Mesenchymal stem cell (in vitro differentiated cells and primary cell): ENCODE measurements around the gene ITIH5.
A peak's percentile ranks its signal among the peaks of the same experiment; 100 is the strongest.

Source experiments
- DNase-seq: peaks from one replicate; pipeline ENCODE4 v3.0.0-alpha.2; 2013
- H2AFZ ChIP-seq: one replicate; pipeline ENCODE4 v1.6.1; 2013; ENCODE audit warnings: low read depth, mild to moderate bottlenecking, control low read depth, inconsistent platforms, low read length, moderate library complexity
- H2AK5ac ChIP-seq: 2 replicates; pipeline ENCODE4 v1.6.1; 2013; ENCODE audit warnings: low read length, moderate library complexity, mild to moderate bottlenecking, inconsistent platforms; ENCODE audit not compliant: severe bottlenecking
- H2BK120ac ChIP-seq: one replicate; pipeline ENCODE4 v1.6.1; 2013; ENCODE audit warnings: low read depth, mild to moderate bottlenecking, inconsistent platforms, low read length, moderate library complexity
- H2BK12ac ChIP-seq, 2 experiments: one replicate each; pipeline ENCODE4 v1.6.1; 2013; ENCODE audit warnings: inconsistent platforms in 2 of 2, low read length in 2 of 2, mild to moderate bottlenecking in 2 of 2, moderate library complexity in 2 of 2, control low read depth in 1 of 2
- H2BK15ac ChIP-seq: one replicate; pipeline ENCODE4 v1.6.1; 2013; ENCODE audit warnings: mild to moderate bottlenecking, low read depth, inconsistent platforms; ENCODE audit not compliant: poor library complexity, severe bottlenecking
- H2BK5ac ChIP-seq: 2 replicates; pipeline ENCODE4 v1.6.1; 2013; ENCODE audit warnings: low read depth, mild to moderate bottlenecking, low read length, control low read depth, inconsistent platforms; ENCODE audit not compliant: poor library complexity, severe bottlenecking
- H3K14ac ChIP-seq, 2 experiments: one replicate each; pipeline ENCODE4 v1.6.1; 2013; ENCODE audit warnings: inconsistent platforms in 2 of 2, low read length in 2 of 2, control low read depth in 1 of 2, mild to moderate bottlenecking in 1 of 2, moderate library complexity in 1 of 2
- H3K18ac ChIP-seq, 2 experiments: one replicate each; pipeline ENCODE4 v1.6.1; 2013; ENCODE audit warnings: inconsistent platforms in 2 of 2, low read length in 2 of 2, control low read depth in 1 of 2, low read depth in 1 of 2, mild to moderate bottlenecking in 1 of 2
- H3K23ac ChIP-seq, 2 experiments: one replicate each; pipeline ENCODE4 v1.6.1; 2013; ENCODE audit warnings: inconsistent platforms in 2 of 2, low read length in 2 of 2, mild to moderate bottlenecking in 2 of 2, moderate library complexity in 2 of 2, control low read depth in 1 of 2
- H3K27ac ChIP-seq: 2 replicates; pipeline ENCODE4 v1.5.1; 2013; ENCODE audit warnings: mild to moderate bottlenecking, moderate library complexity, low read length, control low read depth, inconsistent platforms; ENCODE audit not compliant: poor library complexity, severe bottlenecking
- H3K27me3 ChIP-seq, 2 experiments: 2 replicates each; pipeline versions ENCODE4 v1.6.1 to v1.7.0; 2013; ENCODE audit warnings: low read length in 2 of 2, mild to moderate bottlenecking in 2 of 2, moderate library complexity in 2 of 2, control low read depth in 1 of 2, inconsistent platforms in 1 of 2; ENCODE audit not compliant: control insufficient read depth in 1 of 2, insufficient read depth in 1 of 2
- H3K36me3 ChIP-seq, 2 experiments: 2 replicates each; pipeline versions ENCODE4 v1.6.1 to v1.7.0; 2013; ENCODE audit warnings: low read length in 2 of 2, control low read depth in 1 of 2, inconsistent platforms in 1 of 2, low read depth in 1 of 2, mild to moderate bottlenecking in 1 of 2; ENCODE audit not compliant: insufficient read depth in 2 of 2, control insufficient read depth in 1 of 2
- H3K4ac ChIP-seq, 2 experiments: one replicate each; pipeline ENCODE4 v1.6.1; 2013; ENCODE audit warnings: inconsistent platforms in 2 of 2, low read length in 2 of 2, mild to moderate bottlenecking in 2 of 2, moderate library complexity in 2 of 2, control low read depth in 1 of 2, low read depth in 1 of 2
- H3K4me1 ChIP-seq: 2 replicates; pipeline ENCODE4 v1.6.1; 2013; ENCODE audit warnings: low read depth, low read length, control low read depth; ENCODE audit not compliant: control insufficient read depth, insufficient read depth
- H3K4me2 ChIP-seq: 2 replicates; pipeline ENCODE4 v1.6.1; 2013; ENCODE audit warnings: low read length, mild to moderate bottlenecking, inconsistent platforms; ENCODE audit not compliant: poor library complexity, severe bottlenecking
- H3K4me3 ChIP-seq, 2 experiments: 2 replicates each; pipeline versions ENCODE4 v1.5.1 to v1.7.0; 2013; ENCODE audit warnings: low read length in 2 of 2, mild to moderate bottlenecking in 2 of 2, control low read depth in 1 of 2, low read depth in 1 of 2; ENCODE audit not compliant: insufficient read depth in 1 of 2
- H3K79me1 ChIP-seq: replicated peaks from 2 replicates; pipeline ENCODE4 v1.6.1; 2013; ENCODE audit warnings: mild to moderate bottlenecking, control low read depth, low read length, inconsistent platforms; ENCODE audit not compliant: poor library complexity, severe bottlenecking
- H3K9ac ChIP-seq: 2 replicates; pipeline ENCODE4 v1.7.0; 2013; ENCODE audit warnings: mild to moderate bottlenecking, low read length, moderate library complexity
- H3K9me3 ChIP-seq: 2 replicates; pipeline ENCODE4 v1.7.0; 2013; ENCODE audit warnings: mild to moderate bottlenecking, low read length; ENCODE audit not compliant: control insufficient read depth
- H4K8ac ChIP-seq: one replicate; pipeline ENCODE4 v1.6.1; 2013; ENCODE audit warnings: inconsistent platforms, mild to moderate bottlenecking, low read length, moderate library complexity
- H4K91ac ChIP-seq: one replicate; pipeline ENCODE4 v1.6.1; 2013; ENCODE audit warnings: mild to moderate bottlenecking, low read length, inconsistent platforms
- WGBS: methylation state at CpG from one replicate; pipeline ENCODE4 v1.1.7; 2013; ENCODE audit warnings: mixed read lengths; 5-methylcytosine and 5-hydroxymethylcytosine counted together

ITIH5 gene

DNA sequence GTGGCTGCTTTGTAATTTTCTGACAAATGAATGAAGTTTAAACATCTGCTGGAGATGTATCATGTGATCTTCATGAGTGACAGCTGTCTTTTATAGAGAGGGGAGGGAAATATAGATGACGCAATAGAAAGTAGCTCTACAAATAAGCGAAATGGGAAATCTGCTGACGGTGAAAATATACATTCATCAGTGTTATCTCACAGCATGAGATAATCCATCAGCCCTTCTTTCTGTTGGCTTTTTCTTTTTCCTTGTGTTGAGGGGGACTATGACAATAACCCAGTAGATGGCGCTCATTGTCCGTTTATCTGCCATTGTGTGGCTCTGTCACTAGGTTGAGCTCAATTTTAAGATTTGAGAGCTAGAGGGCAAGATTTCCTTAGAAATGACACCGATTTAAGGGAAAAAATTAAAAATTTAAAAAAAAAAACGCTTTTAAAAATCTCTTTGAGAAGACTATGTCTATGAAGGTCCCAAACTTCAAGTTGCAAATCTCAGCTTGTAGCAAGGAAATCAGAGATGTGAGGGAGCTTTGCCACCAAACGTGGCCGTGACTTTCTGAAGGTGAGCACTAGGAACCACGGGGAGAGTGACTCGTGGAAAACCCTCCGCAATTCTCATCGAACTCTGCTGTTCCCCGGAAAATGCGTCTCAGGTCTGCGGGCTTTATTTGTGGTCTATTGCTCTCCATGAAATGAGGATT lies 141.3 kb downstream of the ITIH5 start:
- no peak overlapping the region for H2BK5ac ChIP-seq
- H3K27ac ChIP-seq: no peak overlapping the region
- H3K18ac ChIP-seq: no peak overlapping the region
- peak; percentile 63 for DNase-seq
- H2BK120ac ChIP-seq: no peak overlapping the region
- H4K91ac ChIP-seq: no peak overlapping the region
- no peak overlapping the region for H2BK15ac ChIP-seq
- H4K8ac ChIP-seq: no peak overlapping the region
- peaks cover 2% of the 10 kb centered on the region for H3K4me1 ChIP-seq
- H3K4ac ChIP-seq: no peak overlapping the region
- no peak overlapping the region for H3K23ac ChIP-seq
- no peak overlapping the region for H3K14ac ChIP-seq
- 66% methylated on average over 12 of the region's 16 CpGs for WGBS
- H3K4me2 ChIP-seq: no peak overlapping the region
- H2BK12ac ChIP-seq: no peak overlapping the region
- no peaks in the 10 kb centered on the region for H3K9me3 ChIP-seq
- H3K79me1 ChIP-seq: no peaks in the 10 kb centered on the region
- peak overlapping the region; percentile 35 for H3K9ac ChIP-seq
- peaks cover 8 to 65% of the 10 kb centered on the region in 2 experiments for H3K27me3 ChIP-seq
- no peaks in the 10 kb centered on the region for H3K36me3 ChIP-seq
- no peak overlapping the region for H2AK5ac ChIP-seq
- peak overlapping the region in 1 of 2 experiments; percentile 27 for H3K4me3 ChIP-seq
- no peak overlapping the region for H2AFZ ChIP-seq

DNA sequence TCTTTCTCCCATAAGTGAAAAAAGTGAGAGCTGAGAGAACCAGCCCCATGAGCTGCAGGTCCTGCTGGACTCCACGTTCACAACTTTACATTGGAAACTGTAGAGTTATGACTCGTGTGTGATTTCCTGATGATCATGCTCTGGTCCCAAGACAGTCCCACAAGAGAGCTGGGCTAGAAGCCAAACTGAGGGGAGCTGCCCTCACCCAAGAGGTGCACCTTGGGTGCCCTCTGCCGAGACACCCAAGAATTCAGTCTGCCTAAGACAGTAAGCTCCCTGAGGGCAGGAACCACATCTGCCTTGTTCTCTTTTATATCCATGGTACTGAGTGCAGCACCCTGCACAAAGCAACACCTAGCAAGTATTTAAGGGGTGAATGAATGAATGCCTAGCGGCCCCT lies 143.1 kb downstream of the ITIH5 start:
- H2BK12ac ChIP-seq: no peak overlapping the region
- H4K91ac ChIP-seq: no peak overlapping the region
- no peak overlapping the region for H2AFZ ChIP-seq
- H3K18ac ChIP-seq: no peak overlapping the region
- no peaks in the 10 kb centered on the region for H3K79me1 ChIP-seq
- H2BK5ac ChIP-seq: no peak overlapping the region
- H3K27ac ChIP-seq: no peak overlapping the region
- H3K9ac ChIP-seq: no peak overlapping the region
- H2BK15ac ChIP-seq: no peak overlapping the region
- H3K4me2 ChIP-seq: no peak overlapping the region
- H3K23ac ChIP-seq: no peak overlapping the region
- no peak overlapping the region for H3K14ac ChIP-seq
- no peak for DNase-seq
- H2AK5ac ChIP-seq: no peak overlapping the region
- H3K36me3 ChIP-seq: no peaks in the 10 kb centered on the region
- H4K8ac ChIP-seq: no peak overlapping the region
- 69% methylated on average over 3 of the region's 4 CpGs for WGBS
- peaks cover 8 to 52% of the 10 kb centered on the region in 2 experiments for H3K27me3 ChIP-seq
- H3K4ac ChIP-seq: no peak overlapping the region
- no peaks in the 10 kb centered on the region for H3K9me3 ChIP-seq
- H3K4me3 ChIP-seq: no peak overlapping the region
- peaks cover 2% of the 10 kb centered on the region for H3K4me1 ChIP-seq
- no peak overlapping the region for H2BK120ac ChIP-seq

DNA sequence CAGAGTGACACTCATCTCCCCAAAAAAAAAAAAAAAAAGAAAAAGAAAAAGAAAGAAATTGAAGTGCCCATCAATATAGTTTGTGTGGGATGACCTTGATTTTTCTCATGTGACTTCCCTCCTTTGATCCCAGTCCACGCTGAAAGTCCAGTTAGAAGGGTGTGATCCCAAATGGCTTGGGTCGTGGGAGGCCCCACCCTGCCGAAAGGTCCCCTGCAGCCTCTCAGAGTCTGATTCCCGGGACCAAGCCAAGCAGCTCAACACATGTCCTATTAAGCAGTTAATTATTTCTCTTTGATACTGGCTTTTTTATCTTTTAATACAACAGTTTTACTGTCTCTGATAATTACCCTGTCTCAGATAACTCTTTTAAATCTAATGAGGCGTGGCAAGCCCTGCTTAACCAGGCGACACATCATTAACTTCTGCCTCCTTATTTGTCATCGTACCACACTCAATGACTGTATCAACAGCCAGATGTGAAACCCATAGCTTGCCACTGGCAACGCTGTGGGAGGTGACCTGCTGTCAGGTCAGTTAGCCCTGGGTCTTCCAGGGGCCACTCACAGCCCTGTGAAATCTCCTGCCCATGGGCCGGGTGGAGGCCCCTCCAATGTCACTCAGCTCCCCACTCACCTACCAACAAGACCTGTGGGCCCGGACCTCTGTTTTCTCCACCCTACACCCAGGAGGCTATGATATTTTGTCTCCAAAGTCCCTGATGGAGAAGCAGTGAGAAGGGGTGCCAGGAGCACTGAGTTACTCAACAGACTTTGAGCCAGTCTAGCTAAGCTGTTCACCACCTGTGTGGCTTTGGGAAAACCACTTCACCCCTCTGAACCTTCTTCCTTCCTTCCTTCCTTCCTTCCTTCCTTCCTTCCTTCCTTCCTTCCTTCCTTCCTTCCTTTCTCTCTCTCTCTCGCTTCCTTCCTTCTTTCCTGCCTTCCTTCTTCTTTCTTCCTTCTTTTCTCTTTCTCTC lies 146.0 kb downstream of the ITIH5 start:
- Histone ChIP-seq H3K9ac (no peak overlapping the region), H2AFZ (no peak overlapping the region), H2BK120ac (no peak overlapping the region), H4K8ac (no peak overlapping the region), H3K27ac (no peak overlapping the region), H3K4ac (no peak overlapping the region), H2BK5ac (no peak overlapping the region), H3K4me2 (no peak overlapping the region), H3K4me1 (peaks cover 2% of the 10 kb centered on the region), H3K4me3 (no peak overlapping the region), H3K14ac (no peak overlapping the region), H4K91ac (no peak overlapping the region), H2BK12ac (no peak overlapping the region), H3K79me1 (no peaks in the 10 kb centered on the region), H2BK15ac (no peak overlapping the region), H2AK5ac (no peak overlapping the region), H3K27me3 (peaks cover 8 to 35% of the 10 kb centered on the region in 2 experiments), H3K36me3 (no peaks in the 10 kb centered on the region), H3K23ac (no peak overlapping the region), H3K18ac (no peak overlapping the region), H3K9me3 (no peaks in the 10 kb centered on the region)
- WGBS: 78% methylated on average over 7 of the region's 11 CpGs
- DNase-seq: no peak

DNA sequence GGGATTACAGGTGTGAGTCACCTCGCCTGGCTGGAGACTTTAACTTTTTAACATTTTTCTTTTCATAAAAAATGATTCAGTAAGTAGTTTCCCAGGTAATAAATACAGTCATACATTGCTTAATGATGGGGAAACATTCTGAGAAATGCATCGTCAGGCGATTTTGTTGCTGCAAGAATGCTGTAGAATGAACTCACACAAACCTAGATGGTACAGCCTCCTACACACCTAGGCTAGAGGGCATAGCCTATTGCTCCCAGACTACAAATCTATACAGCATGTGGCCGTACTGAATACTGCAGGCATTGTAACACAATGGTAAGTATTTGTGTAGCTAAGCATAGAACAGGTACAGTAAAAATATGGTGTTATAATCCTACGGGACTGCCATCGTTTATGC lies 147.4 kb downstream of the ITIH5 start:
- Histone ChIP-seq H3K4ac (no peak overlapping the region), H3K4me1 (peaks cover 2% of the 10 kb centered on the region)

More for the DNA sequence above, 147.4 kb downstream of the ITIH5 start:
- H2BK5ac ChIP-seq: no peak overlapping the region
- H3K79me1 ChIP-seq: no peaks in the 10 kb centered on the region
- no peak overlapping the region for H4K91ac ChIP-seq
- H3K23ac ChIP-seq: no peak overlapping the region
- H3K9me3 ChIP-seq: no peaks in the 10 kb centered on the region
- no peak overlapping the region for H3K18ac ChIP-seq
- no peak overlapping the region for H2AK5ac ChIP-seq
- H3K4me2 ChIP-seq: no peak overlapping the region
- 85% methylated on average over 5 of the region's 6 CpGs for WGBS
- H2BK12ac ChIP-seq: no peak overlapping the region
- H3K27me3 ChIP-seq: peaks cover 8 to 39% of the 10 kb centered on the region in 2 experiments
- H3K27ac ChIP-seq: no peak overlapping the region
- H4K8ac ChIP-seq: no peak overlapping the region
- DNase-seq: no peak
- H2BK15ac ChIP-seq: no peak overlapping the region
- H2AFZ ChIP-seq: no peak overlapping the region
- no peak overlapping the region for H2BK120ac ChIP-seq
- no peaks in the 10 kb centered on the region for H3K36me3 ChIP-seq
- H3K9ac ChIP-seq: no peak overlapping the region
- H3K14ac ChIP-seq: no peak overlapping the region
- no peak overlapping the region for H3K4me3 ChIP-seq
